Left ventricle myocardium superior (tissue), 1 donor: Measurements from ENCODE around the gene ZNG1A. TPM values are rescaled to one million over a fixed set of nuclear protein-coding genes. Genes with fewer than 3 reads are reported as not detected.
"Not testable (repeated sequence)": the region's sequence is repeated elsewhere in the genome, so short reads cannot be mapped to it uniquely, and the experiment has no call there.

Experiments used
- ATAC-seq: fragments of 200-7000 bp; cut with Tn5 transposase; one replicate; pipeline ENCODE4 v1.9.1; 2020; ENCODE audit warnings: mild to moderate bottlenecking, moderate library complexity
- DNase-seq: peaks from one replicate; pipeline ENCODE4 v3.0.0-alpha.2; 2020
- intact Hi-C: fragments of 100-400 bp; cut with micrococcal nuclease; formaldehyde crosslinking; loops from one replicate; pipeline ENCODE4 v1.11.0; 2022
- long read RNA-seq: library from polyadenylated mRNA; unstranded; transcript quantifications from one replicate; pipeline ENCODE4 v2.0.0, GENCODE V29; 2021
- total RNA-seq: library from RNA; stranded (reverse); fragmentation: NEBNext Ultra II Directional; extraction: Animal tissue kit (Norgen Biotek cat#: 25700); gene quantifications from one replicate; pipeline ENCODE4 v1.2.1, GENCODE V29; 2021
- donor health status: DM: no; HTN: yes; CAD: no; lungs with severe emphysema.

ZNG1A gene
- total RNA-seq = 11.9 TPM
- long read RNA-seq, transcript CBWD1-202 (15 exons, 1,706 nt) = major isoform, 28 of 42 reads
- long read RNA-seq, partial matches to known transcripts = 2 of 42 reads
- long read RNA-seq, other reads (novel, unspliced or antisense) = 7 of 42 reads

DNA sequence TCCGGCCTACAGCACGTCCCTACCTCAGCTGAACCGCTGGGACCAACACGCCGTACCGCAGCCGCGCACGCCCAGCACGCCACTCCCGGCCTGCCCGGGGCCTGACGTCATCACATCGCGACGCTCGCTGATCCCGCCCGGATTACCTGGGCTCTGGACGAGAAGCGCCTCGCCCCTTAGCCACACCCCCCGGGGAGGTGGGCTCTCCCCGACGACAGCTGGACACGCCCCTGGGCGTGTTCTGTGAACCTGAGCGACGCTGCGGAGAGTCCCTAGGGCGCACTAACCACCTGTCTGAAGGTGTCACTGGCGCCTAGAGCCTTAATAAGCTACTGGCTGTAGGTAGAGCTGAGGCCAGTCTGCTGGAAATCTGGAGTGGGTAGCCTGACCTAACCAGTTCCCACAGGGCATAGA, at the start of gene ZNG1A:
Gene ZNG1A (minus strand): TSS at position 87 of the 414 bp plus-strand sequence. CDS start 87 bp downstream, outside the sequence.
- DNase-seq, intact Hi-C loops, ATAC-seq: not testable (repeated sequence)

DNA sequence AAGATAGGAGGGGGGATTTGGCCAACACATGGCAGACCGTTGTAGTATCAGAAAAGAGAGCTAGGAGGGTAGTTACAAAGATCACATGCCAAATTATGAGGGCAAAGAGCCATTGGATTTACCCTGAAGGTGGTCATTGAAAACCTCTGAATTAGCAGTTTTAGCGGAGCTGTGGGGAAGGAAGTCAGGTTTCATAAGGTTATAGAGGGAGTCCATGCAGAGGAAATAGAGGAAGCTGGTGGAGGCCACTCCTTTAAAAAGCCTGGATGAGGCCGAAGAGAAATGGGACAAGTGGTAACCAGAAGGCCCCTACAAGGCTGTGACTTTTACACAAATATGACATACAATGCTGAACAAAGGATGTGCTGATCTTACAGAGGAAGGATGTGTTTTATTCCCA, 49.0 kb upstream of the ZNG1A start:
- DNase-seq (no peak), ATAC-seq (peak; percentile 31)
- intact Hi-C loops = no loop called here

DNA sequence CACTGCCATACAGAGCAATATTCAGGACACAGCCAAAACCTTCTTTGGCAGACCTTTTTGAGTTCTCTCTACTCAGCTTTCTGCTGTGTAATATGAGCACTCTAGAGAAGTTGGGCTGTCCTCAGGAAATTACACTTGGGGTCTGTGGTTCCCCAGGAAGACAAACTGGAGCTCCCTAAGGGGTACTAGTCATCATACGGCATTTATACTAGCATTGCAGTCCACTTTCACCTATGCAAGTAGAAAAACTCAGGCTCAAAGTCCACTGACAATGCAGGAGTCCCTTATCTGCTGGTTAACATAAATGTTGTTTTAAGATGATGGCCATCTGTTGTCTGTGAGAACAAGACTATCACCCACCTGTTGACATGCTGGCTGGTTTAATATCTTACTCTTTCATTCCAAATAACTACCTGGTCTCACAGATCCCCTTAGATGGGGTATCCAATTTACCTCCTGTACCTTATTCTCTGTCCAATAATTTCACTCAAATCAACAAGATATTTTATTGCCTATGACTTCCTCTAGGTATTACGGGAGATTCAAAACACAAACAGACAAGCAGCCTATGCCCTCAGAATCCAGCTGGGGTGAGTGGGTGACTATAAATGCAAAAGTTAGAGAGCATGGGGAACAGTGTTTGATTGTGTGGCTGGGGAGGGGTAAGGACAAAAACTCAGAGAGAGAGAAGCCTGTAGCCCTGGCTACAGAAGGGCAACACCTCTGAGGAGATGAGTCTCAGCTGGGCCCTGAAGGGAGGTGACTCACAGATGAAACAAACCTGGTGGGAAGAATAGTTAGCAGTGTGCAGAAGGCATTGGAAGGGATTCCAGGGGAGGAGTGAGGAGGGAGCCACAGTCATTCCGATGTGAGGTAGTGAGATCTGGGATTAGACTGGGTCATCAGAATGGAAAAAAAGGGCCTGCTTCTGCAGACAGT, 46.0 kb upstream of the ZNG1A start:
- ATAC-seq = no peak
- intact Hi-C loops = no loop called here
- no peak for DNase-seq

DNA sequence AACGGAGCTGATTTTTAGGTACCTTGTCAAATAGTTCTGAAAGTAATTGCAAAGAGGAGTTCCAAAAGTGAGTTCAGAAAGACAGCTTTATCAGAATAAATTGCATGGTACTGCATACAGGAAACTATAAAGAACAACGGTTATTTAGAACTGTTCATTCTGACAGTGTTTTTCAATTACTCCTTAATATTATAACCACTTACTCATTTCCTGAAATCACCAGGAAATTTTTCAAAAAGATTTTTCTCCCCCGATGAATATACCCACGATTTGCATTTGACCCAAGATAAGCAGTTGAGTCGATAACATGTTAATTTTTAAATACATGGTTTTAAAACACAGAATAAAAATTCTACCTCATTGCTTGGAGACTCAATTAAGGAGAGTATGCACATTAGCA, 45.2 kb upstream of the ZNG1A start:
- intact Hi-C loops = no loop called here
- DNase-seq = no peak
- no peak for ATAC-seq

DNA sequence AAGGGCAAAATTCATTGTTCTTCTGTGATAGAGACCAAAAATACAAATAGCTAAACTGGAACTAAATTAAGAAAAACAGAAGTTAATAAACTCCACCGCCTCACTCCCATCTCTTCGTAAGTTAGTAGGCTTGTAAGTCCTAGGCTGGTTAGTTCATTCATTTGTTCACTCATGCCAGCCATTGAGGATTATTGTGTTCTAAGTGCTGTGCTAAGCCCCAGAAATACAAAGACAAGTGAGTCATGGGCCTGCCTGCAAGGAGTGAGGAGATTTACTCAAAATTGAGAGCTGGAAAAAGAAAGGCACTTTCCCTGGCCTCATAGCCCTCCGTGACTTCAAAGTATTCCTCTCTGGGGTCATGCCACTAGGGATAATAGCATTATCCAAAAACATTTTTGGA, 44.3 kb upstream of the ZNG1A start:
- intact Hi-C loops = no loop called here
- DNase-seq = no peak
- ATAC-seq = no peak

DNA sequence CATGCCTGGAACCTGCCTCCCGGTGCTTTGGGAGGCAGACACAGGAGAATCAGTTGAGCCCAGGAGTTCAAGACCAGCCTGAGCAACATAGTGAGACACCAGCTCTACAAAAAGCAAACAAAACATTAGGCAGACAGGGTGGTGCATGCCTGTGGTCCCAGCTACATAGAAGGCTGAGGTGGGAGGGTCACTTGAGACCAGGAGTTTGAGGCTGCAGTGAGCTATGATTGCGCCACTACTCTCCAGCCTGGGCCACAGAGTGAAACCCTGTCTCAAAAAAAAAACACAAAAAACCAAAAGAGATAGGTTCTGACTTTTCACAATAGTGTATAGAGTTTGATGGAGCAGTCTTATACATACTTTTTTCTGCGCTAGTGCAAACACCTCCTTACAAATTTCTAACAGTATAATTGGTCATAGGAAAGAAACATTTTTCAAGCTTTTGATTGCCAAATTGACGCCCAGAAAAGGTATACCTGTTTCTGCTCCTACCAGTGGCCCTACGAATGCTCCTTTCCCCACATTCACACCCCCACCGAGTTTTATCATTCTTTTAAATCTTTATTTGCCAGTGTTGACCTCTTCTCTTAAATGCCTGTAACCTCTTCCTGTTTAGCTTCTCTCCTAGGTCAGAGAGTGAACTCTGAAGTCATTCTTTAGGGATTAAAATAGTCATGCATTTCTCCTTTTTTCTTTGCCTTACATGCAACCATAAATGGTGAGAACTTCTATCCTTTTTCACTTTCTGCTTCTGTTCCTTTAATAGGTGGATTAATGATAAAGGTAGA, 43.3 kb upstream of the ZNG1A start:
- intact Hi-C loops = no loop called here
- DNase-seq (no peak), ATAC-seq (no peak)

DNA sequence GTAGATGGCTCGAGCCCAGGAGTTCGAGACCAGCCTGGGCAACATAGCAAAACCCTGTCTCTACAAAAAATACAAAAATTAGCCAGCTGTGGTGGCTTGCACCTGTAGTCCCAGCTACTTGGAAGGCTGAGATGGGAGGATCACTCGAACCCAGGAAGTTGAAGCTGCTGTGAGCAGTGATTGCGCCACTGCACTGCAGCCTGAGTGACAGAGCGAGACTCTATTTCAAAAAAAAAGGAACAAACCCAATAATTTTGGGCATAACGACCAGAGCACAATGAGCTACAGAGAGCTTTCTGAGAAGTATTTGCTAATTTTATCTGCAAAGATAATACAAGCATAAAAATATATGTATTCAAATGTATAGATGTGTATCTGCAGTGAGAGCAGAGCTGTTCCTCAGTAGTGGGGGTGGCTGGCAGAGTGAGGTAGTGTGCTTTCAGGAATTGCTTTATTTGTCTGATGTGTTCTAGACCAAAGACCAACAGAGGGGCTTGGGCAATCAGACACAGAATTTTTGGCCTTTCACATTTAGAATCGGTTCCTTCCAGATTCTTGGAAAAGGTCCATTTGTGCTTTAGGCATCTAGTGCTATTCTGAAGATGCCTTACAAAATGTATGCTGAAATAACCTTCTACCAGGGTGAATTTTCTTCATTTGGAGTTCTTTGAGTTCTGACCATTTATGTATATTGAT, 41.0 kb upstream of the ZNG1A start:
- peak; percentile 36 for DNase-seq
- no peak for ATAC-seq

DNA sequence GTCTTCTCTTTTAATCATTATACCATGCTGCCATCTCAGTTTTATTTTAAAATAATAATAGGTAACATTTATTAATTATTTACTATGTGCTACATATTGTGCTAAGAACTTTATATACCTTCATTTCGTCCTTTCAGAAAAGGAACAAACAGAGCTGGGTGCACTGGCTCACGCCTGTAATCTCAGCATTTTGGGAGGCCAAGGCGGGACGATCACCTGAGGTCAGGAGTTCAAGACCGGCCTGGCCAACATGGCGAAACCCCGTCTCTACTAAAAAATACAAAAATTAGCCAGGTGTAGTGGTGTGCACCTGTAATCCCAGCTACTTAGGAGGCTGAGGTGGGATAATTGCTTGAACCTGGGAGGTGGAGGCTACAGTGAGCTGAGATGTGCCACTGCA, 40.2 kb upstream of the ZNG1A start:
- intact Hi-C loops, DNase-seq, ATAC-seq: not testable (repeated sequence)

More for the DNA sequence above, 41.0 kb upstream of the ZNG1A start:
- intact Hi-C loops = no loop called here

DNA sequence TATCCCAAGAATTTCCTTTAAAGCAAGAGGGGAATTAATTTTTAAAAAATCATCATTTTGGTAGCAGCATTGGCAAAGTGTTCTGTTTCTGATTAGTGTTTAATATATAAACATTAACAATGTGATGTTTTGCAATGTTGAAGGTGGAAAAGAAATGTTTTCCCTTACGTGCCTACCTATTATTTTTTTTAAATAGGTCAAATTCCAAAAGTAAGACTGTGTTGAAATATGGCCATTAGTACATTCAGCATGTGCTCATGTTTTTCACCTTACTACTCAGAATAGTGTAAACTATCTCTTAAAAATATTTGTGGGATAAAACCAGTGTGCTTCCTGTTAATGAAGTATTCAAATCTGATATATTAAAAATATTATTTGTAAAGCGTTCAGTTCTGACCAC, 39.1 kb upstream of the ZNG1A start:
- intact Hi-C loops = no loop called here
- ATAC-seq = no peak
- no peak for DNase-seq

DNA sequence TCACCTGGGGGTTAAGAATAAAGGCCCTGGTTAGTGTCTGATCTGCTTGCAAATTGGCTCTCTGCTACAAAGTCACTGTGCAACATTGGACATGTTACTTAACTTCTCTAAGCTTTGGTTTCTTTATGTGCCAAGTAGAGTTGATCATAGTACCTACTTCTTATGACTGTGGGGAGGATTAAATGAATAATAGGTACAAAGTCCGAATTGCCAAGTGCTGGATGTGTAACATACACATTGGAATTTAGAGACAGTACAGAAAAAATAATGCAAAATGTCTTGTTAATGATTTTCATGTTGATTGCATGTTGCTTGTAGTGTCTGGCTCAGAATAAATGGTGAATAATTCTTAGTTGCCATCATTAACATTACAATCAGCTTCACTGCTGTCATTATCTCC, 38.0 kb upstream of the ZNG1A start:
- DNase-seq = no peak
- intact Hi-C loops = no loop called here
- no peak for ATAC-seq

DNA sequence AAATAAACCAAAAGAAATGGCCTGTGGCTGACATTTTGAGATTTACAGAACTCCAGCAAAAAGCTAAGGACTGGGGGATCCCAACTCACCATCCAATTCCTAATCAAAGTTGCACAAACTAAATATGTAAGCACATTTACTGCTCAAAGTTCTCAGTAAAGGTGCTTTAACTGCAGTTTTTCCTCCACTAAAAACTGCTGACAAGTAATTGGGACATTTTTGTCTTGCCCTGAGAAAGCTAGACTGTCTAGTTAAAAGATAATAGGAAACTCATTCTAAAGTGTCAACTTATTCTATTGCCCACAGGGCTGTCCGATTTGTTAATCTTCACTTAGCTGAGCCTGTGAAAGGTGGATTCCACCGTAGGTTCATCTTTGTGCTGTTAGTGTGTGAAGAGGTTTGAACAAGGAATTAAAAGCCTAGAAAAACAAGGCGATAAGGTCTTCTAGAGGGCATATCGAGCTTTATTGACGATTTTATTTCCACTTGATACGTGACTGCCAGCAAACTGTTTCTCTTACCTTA, 36.8 kb upstream of the ZNG1A start:
- no peak for DNase-seq
- no peak for ATAC-seq
- intact Hi-C loops = no loop called here

DNA sequence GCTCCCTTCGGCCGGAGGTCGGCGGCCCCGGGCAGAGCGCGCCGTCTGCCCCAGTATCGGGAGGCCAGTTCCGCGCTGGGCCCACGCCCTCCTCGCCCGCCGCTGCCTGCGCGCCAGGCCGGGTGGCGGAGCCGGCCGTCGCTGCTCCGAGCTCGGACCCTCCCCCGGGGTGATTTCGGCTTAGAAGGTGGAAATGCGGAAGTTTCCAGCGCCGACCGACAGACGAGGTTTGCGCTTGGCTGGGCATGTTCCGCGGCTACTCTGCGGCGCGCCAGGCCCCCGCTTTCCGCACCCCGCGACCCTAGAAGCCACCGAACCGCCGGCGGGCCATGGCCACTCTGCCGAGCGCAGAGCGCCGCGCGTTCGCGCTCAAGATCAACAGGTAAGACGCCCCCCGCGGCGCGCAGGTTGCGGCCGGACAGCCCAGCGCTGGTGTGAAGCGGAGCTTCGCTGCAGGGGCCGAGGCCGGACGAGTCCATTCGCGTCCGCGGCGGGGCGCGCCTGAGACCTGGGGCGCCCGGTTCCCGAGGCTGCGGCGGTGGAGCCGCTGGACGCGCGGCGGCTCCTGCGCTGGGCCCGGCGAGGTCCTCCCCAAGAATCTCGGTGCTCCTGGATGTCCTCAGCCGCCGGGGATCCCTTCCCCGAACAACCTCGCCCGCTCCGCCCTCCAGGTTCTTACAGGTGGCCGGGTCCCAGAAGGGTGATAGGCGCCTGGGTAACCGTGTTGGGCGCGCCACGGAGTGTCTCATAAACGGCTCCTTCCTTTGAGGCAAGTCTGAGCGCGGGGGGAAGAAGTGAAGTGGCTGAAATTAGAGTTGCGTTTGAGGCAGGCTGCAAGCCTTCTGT, 36.0 kb upstream of the ZNG1A start, which contains the start of gene DOCK8:
Gene DOCK8 (plus strand): TSS at position 218 of the 846 bp plus-strand sequence. CDS start 112 bp downstream, at position 330.
- intact Hi-C loops = no loop called here
- peak; percentile 90 for ATAC-seq
- DNase-seq = peak; percentile 81

DNA sequence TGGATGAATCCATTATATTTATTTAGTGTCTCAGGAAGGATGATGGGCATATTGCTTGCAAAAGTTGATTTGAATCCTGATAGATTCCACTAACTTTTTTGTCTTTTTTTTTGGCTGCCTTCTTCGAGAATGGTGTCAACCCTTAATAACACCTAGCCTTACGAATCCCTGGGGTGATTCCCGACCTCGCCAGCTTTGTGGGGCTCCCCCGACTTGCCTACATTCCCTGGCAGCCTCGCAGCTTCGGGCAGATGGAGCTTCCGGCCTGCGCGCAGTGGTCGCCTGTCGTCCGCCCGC, 35.4 kb upstream of the ZNG1A start:
- DNase-seq = no peak
- no peak for ATAC-seq
- intact Hi-C loops = no loop called here

DNA sequence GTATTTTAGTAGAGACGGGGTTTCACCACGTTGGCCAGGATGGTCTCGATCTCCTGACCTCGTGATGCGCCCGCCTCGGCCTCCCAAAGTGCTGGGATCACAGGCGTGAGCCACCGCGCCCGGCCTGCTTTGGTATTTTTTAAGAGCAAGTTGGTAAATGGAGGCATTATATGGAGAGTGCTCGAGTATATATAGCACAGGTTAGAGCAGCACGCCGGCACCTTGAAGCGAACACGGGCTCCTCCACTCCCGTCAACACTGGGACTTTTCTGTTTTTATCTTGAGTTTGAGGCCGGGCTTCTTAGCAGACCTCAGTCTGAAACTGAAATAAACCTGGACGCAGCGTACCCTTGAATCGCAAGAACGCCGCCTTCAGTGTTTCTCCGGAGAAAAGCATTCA, 35.0 kb upstream of the ZNG1A start:
- ATAC-seq, intact Hi-C loops, DNase-seq: not testable (repeated sequence)

DNA sequence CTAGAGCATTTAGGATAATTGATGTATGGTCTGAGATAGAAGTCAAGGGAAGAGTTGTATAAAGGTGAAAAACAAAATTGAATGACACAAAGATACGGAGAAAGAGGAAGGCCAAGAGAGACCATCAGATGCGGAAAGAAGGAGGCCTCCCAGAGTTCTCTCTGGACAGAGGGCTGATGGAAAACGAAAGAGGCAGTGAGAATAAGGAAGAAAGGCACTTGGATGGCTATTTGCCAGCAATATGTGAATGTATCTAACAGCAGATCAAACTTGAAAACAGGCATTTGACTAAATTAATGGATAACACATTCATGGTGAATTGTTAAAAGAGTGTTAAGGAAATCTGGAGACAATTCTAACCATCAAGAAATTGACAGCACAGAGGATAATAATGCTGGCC, 33.4 kb upstream of the ZNG1A start:
- DNase-seq = no peak
- intact Hi-C loops = no loop called here
- ATAC-seq = no peak

DNA sequence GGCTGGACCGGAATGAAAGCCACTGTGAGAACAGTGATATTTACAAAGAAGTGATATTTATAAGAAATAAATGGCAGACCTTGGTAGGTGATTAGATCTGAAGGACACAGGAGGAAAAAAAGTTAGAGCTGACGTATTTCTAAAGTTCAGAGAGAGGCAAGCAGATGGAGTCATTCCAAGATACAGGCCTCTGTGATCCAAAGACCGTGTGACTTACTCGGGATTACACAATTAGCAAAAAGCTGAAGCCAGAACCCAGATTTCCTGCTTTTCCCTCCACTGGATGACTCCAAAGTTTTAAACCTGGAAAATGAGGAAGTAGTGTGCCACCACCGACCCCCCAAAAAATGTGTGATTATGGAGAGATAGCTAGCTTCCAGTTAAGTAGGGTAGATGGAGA, 32.7 kb upstream of the ZNG1A start:
- DNase-seq (no peak), ATAC-seq (peak; percentile 55)
- intact Hi-C loops = no loop called here

DNA sequence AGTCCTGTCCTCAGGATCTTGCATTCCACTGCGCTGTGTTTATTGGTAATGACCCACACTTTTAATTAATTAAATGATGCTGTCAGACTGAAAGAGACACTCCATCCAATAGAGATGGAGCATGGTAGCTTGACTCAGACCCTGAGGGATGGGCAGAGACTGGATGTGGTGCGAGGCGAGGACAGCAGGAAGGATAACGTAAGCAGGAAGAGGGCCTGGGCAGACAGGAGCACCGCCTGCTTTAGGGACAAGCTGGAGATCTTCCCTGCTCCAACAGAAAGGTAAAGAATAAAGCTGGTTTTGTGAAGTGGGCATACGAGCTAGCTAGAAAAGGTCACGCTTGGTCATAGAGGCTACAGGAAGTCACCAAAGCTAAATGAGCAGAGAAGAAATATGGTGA, 32.2 kb upstream of the ZNG1A start:
- DNase-seq = no peak
- intact Hi-C loops = no loop called here
- ATAC-seq = no peak

DNA sequence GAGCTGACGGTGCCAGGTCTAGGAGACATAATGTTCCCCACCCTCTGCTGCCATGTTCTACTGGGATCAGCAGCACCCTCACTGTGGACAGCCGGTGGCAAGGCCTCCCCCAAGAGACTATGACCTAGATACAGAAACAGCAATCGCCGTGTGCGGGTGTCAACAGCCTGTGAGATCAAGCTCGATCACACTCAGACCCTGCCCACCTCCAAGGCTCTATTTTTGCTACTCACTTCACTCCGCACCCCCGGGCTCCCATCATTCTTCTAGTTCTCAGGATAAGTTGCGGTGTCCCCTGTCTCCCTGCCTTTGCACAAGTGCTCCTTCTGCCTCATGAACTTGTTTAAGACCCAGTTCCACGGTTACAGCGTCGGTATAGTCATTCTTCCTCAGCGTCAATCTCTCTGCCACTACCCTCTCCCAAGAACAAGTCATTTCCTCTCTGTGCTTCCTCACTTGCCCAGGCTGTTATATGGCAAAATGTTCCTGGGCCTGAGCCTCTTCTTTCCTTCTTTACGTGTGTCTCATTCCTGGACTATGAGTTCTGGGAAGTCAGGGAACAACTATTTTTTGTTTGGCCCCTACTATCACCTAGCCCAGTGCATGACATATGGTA, 30.4 kb upstream of the ZNG1A start:
- ATAC-seq = peak; percentile 36
- no peak for DNase-seq
- intact Hi-C loops = no loop called here
